GM03348 (cell line): ENCODE results near the gene EIF4E2.

Experiments used
- DNase-seq: peaks from one replicate; pipeline ENCODE4 v3.0.0; 2012; ENCODE audit warnings: low spot score

The EIF4E2 gene, protein sequence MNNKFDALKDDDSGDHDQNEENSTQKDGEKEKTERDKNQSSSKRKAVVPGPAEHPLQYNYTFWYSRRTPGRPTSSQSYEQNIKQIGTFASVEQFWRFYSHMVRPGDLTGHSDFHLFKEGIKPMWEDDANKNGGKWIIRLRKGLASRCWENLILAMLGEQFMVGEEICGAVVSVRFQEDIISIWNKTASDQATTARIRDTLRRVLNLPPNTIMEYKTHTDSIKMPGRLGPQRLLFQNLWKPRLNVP

GRCh38 chr2:232550354-232551249 is at the start of gene EIF4E2, which contains the start of gene TIGD1:
Gene EIF4E2 (plus strand): TSS chr2:232550689. CDS start chr2:232550725, 36 bp downstream.
Gene TIGD1 (minus strand): TSS chr2:232550557. CDS start chr2:232549882, 675 bp downstream.
- peak; percentile 99 for DNase-seq

DNA sequence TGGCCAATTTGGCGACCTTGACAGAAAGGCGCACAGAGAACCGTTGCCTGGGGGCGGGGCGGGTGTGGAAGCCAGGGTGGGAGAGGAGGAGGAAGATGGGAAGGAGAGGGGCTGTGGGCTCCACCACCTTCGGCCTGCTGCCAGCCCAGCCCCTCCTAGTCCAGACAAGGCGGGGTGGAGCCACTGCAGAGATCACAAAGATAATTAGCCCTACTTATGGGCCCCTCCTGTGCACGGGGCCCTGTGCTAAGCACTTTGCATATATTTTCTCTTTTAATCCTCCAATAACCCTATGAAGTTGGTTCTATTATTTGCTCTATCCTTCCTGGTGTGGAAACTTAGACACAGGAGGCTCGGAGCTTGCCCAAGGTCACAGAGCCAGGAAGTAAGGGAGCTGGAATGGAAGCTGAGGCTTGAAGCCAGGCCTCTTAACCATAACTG is 49.1 kb upstream of the EIF4E2 start:
- no peak for DNase-seq

DNA sequence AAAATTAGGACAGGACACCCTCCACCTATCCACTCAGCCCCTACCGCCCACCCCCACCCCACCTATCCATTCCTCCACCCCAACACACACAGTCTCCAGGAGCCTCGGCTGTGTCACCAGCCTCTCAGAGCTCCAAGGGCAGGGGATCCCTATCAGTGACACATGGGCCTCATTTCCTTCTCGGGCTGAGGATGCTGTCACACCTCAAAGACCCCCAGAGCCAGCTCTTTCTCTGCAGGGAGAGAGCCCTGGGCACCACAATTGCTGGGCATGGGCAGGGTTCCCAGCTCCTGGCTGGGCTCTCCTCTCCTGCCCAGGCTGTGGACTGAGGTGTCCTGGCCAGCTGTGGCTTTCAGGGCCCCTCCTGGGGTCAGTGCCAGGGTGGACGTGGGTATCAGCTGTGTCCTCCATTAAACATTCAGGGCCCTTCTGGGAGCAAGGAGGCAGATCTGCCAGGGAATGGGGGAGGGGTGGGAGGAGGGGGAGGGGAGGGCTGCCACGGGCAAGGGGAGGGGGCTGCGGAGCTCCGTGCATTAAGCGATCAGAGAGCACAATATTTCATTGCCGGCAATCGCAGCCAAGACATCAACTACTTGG is 48.6 kb upstream of the EIF4E2 start:
- no peak for DNase-seq

- DNase-seq, result no peak
Measured at GRCh38 chr2:232502511-232502910, 48.0 kb upstream of the EIF4E2 start.

DNA sequence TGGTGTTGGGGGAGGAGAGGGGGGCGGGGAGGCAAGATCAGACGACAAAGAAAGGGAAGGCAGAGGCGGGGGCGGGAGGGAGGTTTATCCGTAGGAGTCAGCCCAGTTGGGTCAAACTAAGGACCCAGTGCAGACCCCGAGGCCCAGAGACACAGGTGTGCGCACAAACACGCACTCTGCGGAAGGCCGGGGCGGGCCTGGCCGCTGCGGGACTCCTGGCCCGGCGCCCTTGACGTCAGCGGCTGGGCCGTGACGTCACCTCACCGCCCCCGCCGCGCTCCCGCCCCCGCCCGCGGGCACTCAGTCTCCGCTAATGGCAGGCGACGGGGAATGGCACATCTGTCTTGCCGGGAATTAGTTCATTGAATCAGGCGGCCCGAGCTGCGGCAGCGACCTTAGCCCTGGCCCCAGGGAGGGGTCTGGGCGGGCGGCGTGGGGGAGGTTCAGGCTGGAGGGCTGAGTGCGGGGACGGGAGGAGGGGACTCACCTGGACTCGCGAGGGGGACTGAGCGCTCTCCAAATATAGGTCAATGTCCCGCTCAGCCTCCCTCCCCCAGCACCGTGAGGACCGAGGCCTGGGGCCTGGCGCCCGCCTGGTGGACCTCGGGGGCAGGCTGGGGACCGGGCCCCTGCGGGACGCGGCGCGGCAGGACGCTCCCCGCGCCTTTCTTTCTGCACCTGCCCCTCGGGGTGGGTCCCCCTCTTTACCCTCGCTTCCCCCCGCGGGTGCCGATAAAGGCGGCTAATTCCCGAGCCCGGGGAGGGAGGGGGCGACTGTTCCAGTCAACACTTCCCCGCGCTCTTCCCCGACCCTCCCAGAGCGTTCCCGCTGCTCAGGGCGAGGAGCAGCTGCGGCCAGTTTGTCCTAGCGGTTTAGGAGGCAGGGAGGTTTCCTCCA is 47.3 kb upstream of the EIF4E2 start:
- no peak for DNase-seq

- DNase-seq, result no peak
Measured at GRCh38 chr2:232503809-232504323, 46.6 kb upstream of the EIF4E2 start.

DNA sequence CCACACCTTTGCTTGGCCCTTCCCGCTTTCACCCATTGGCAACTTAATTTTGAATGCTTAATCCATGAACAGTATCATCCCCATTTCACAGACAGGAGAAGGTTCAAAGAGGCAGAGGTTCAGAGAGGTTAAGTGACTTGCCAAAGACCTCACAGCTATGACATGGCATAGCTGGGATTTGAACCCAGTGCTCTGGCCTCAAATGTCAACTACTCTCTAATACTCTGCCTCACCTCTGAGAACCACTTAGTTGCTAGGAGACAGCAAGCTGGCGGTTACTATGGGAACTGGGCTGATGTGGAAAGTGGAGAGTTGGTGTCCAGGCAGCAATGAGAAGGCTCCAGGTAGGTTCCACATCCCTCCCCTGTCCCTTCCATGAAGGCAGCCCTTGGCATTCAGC is 46.1 kb upstream of the EIF4E2 start:
- DNase-seq, result no peak

DNA sequence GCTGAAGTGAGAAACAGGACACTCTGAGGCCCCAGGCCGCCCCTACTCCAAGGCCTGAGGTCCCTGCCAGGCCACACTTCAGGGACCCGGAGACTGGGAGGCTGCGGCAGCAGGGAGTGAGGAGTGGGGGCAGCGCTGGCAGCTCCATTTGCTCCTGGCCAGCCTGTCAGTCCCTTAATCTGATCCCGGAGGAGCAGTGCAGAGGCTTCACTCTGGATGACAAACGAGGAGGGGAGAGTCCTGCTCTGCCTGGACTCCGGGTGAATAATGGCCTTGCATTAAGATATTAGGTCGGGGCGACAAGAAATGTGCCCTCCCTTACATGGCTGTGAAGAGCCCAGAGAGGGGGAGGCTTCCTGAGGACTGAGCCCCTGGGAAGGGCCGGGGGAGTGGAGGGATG is 44.6 kb upstream of the EIF4E2 start:
- DNase-seq, result no peak

DNA sequence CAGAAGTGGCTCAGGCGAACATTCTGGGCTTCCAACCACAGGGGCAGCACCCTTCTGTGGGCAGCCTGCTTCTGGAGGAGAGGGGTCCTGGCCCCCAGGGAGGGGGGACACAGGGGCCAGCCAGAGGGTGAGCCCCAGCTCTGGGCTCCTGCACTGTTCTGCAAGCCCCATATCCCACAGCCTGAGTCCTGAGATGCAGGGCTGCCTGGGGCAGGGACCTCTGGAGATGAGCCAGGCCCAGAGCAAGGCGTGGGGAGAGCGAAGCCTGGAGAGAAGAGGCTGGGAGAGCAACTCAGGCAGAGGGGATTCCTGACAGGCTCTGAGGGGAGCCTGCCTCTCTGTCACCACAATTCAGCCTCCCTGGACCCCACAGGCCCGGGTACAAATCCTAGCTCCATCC is 43.8 kb upstream of the EIF4E2 start:
- DNase-seq, result no peak

DNA sequence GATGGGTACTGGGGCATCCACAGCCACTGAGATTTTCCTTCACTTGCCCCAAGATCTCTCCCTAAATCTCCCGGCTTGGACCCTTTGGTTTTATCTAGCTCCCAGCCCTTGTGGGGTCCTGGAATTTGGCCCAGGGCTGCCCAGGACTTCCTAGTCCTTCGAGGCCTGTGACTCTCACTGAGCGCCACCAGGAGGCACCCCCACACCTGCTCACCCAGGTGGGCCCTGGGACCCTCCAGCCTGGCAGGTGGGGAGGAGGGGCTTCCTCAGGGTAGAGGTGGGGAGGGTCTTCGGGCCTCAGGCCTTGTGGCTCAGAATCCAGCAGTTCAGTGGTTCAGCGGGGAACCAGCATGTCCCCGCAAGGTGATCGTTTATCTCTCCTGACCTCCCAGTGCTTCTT is 42.2 kb upstream of the EIF4E2 start:
- no peak for DNase-seq

- no peak for DNase-seq
Measured at GRCh38 chr2:232511336-232511890, 39.1 kb upstream of the EIF4E2 start.

GRCh38 chr2:232512602-232513001 is 37.9 kb upstream of the EIF4E2 start:
- DNase-seq, result no peak

DNA sequence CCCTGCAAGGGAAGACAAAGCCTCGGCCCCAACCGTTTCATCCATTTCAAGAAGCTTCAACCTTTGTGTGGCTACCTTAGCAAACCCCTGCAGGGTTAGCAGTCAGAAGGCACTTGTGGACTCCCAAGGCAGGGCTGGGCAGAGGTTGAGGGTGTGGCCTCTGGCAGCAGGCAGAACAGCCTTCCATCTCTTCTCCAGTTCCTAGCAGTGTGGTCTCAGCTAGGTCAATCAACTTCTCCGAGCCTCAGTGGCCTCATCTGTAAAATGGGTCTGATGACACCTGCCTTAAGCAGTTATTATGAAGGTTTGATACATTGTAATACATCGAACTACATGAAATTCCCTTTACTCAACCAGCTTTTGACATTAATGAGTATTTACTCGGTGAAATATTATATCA is 37.1 kb upstream of the EIF4E2 start:
- no peak for DNase-seq

DNA sequence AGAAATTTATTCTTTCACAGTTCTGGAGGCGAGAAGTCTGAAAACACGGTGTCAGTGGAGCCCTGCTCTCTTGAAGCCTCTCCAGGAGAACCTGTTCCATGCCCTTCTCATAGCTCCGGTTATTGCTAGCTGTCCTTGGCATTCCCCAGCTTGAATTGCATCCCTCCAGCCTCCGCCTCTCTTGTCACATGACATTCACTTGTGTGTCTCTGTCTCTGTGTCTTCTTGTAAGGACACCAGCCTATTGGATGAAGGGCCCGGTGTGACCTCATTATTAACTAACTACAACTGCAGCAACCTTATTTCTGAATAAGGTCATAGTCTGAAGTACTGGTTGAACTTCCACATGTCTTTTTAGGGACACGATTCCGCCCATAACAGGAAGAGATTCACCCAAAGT is 34.9 kb upstream of the EIF4E2 start:
- no peak for DNase-seq

DNA sequence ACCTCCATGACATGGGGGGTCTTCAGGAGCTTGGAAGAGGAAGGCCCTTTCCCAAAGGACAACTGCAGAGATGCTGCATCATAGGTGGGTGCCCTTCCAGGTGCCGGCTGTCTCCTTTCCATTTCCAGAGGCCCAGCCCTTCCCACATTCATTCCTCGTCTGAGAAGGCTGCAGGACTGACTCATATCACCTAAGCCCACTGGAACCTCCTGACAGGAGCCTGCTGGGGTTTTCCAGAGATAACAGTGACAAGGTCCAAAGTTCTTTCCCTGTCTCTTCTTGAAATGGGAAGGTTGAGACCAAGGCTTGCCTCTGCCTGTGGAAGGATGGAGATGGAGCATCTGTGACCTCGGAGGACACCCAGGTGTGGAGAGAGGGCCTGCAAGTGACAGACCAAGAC is 33.9 kb upstream of the EIF4E2 start:
- DNase-seq, result no peak

DNA sequence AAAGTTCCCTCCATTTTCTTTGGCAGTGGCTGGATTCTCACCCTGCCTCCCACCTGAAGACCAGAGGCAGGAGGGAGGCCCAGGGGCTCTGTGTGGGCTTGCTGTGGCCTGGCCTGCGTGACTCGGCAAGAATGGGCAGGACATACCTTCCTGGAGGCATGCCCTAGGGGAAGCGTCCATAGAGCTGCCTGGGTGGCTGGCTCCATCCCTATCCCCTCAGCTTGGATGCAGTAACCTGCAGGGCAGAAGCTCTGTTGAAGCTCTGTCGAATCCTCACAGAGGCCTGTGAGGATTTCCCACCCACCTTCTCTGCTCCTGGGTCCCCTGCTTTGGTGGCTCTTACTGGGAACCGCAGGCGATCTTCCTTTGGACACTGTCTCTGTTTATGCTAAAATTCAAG is 31.6 kb upstream of the EIF4E2 start:
- no peak for DNase-seq

GRCh38 chr2:232519581-232520438 is 30.7 kb upstream of the EIF4E2 start, which contains the start of gene PRSS56:
Gene PRSS56 (plus strand): TSS chr2:232520388. CDS start chr2:232520599, 211 bp downstream.
- DNase-seq, result no peak

DNA sequence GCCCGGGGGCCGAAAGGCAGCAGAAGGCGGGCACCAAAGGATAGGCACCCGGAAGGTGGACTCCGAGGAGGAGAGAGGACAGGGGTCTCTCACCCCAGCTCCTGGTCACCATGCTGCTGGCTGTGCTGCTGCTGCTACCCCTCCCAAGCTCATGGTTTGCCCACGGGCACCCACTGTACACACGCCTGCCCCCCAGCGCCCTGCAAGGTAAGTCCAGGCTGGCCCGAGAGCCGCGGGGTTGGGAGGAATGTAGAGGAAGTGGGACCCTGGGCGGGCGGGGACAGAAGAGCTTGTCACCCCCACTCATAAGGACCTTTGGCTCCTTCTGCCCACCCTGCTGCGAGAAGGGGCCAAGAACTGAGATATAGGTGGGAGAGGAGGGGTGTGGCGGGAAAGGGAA is 30.0 kb upstream of the EIF4E2 start:
- DNase-seq, result no peak

DNA sequence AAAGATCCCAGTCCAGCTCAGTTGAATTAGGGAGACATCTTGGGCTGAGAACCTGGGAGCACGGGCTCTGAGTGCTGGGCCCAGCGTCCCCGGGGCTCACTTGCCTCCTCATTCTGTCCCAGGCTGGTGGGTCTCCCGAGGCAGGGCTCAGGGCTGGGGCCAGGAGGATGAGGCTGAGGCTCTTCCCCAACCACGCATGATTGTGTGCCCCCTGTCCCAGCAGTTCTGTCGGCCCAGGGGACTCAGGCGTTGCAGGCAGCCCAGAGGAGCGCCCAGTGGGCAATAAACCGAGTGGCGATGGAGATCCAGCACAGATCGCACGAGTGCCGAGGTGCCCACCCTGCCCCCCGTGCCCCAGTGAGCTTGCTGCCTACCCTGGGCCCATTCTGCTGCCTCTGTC is 29.4 kb upstream of the EIF4E2 start:
- no peak for DNase-seq

DNA sequence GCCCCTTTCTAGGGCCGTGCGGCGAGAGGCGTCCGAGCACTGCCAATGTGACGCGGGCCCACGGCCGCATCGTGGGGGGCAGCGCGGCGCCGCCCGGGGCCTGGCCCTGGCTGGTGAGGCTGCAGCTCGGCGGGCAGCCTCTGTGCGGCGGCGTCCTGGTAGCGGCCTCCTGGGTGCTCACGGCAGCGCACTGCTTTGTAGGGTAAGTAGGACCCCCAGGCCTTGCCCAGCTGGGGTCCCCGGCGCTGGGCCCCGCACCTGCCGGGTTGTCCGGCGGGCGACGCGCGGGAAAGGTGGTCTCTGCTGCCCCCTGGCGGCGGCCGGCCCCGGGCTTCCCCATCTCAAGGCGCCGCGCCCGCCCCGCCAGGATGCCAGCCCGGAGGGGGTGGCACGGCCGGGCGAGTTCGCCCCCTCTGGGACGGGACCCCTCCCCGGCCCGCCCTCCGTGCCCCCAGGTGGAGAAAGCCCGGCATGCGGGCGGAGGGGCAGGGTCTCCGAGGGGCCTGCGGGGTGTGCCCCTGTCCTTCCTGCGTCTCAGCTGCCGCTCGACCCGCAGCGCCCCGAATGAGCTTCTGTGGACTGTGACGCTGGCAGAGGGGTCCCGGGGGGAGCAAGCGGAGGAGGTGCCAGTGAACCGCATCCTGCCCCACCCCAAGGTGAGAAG is 28.4 kb upstream of the EIF4E2 start:
- peak; percentile 94 for DNase-seq
